Smooth muscle cell of the brain vasculature (primary cell): ENCODE results near the gene SEC14L1.

ENCODE experiments used
- DNase-seq: peaks from one replicate; pipeline ENCODE4 v3.0.0-alpha.2; 2012; ENCODE audit warnings: low read depth, low spot score

SEC14L1 gene

DNA sequence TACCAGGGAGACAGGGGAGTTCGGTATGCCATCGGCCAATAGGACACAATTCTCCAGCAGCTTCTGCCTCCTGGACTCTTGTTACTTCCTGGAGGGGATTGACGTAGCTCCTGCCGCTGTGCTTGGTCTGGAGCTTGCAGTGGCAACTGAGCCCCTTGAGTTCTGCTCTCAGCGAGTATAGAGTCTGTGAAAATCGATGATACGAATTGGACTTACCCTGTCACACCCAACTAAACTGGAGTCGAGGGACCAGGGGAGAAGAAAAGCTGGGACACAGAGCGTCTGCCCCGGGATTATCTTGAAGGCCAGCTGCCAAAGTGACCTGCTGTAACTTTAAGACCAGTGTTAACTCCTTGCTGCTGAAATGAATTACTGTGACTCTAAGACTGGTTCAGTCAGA, 22.2 kb downstream of the SEC14L1 start:
- DNase-seq = no peak

DNA sequence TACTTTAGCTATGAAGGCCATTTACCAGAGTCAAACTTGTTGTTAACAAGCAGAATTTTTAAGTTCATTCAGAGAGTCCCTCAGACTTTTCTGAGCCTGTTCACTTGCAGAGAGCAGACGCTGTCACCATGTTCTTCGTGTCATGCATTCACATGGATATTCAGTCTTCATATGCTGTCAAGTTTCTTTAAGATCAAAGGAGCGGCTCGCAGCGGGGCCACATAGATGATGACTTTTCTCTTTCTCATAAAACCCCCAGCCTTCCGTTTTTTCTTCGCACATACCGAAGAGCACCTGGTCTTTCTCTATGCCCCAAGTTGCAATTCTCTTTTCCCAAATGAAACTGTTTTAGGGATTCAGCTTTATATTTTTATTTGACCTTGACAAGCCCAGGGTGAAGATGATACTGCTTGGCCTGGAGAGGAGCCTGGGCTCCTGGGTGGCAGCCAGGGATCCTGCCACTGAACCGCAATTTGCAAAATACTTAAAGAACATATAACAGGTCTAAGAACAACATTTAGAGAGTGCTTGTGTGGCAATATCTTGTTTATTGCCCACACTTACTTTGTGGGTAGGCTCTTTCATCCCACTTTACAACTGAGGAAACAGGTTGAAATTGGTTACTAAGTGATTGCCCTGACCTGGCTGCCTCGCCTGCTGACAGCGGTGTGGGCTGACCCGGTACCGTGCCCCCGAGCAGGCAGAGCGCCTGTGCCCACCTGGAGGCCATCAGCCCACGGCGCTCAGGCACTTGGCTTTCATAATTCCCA, 22.9 kb downstream of the SEC14L1 start:
- no peak for DNase-seq

DNA sequence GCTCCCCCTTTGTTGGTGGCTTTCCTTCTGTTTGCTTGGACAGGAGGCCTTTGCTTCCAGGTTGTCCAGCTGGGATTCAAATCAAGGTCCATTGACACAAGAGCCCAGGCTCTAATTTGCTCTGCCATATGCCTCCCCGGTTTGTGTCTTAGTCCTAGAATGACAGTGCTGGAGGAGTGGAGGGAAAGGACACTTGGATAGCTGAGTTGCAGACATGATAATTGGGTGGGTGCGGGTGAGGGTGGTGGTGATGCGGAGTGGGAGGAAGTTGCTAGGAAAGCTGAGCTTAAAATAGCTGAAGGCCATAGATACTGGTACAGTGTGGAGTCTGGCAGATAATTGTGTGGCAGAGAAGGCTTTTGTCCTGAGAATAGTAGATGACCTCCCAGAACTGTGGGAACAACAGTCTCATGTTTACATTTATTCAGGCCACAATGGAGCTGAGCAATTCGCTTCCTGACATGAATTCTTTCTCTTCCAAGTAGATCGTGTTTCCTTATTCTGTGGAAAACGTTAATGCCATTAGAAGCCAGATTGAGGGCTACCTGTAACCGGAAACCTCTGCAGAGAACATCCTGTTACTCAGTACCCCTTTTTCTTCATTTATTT, 23.8 kb downstream of the SEC14L1 start:
- DNase-seq = no peak

DNA sequence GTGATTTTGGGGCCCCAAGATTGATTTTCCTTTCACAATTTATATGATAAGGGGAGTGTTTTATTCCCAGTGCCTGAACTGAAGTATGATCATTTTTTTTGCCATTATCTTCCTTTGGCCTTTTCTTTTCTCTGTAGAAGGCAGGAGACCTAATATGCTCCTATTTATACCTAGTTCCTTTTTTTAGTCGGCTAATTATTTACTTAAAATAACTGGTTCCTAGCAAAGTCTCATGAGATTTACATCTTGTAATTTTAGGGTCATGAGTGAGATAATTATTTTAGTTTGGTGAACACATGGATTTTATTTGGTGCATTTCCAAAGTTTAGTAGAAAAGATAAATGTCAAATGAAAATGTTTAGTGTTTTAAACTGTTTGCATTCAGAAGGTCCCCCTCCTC, 24.8 kb downstream of the SEC14L1 start:
- DNase-seq = no peak

DNA sequence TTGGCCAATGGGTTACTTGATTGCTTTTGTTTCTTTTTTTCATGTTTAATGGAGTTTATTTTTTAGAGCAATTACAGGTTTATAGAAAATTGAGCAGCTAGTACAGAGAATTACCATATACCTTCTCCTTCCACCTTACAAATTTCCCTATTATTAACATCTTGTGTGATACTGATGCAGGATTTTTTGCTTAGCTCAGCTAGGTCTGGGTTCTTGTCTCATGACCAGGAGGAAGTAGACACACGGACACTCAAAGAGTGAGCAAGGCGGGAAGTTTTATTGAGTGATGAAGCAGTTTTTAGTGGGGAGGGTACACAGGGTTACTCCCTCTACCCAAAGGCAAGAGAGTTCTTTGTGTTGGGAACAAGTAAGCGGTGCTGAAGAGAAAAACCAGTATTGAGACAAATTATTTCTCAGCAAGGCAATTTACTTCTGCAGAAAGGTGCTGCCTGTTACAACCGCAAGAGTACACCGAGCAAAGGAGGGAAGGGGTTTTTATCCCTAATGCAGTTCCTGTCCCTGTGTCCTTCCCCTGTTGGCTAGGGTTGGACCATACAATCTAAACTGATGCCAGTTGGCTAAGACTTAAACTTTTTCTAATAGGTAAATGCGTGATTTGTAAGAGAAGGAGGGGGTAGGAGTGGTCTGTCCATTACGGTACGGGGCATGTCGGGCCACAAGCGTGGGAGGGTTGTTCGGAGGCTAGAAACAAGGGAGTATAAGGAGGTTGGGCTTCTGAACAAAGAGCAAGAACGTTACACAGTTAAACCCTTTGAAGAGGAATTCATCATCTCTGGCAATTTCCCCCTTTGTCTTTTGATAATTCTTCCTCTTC, 26.9 kb downstream of the SEC14L1 start:
- no peak for DNase-seq

DNA sequence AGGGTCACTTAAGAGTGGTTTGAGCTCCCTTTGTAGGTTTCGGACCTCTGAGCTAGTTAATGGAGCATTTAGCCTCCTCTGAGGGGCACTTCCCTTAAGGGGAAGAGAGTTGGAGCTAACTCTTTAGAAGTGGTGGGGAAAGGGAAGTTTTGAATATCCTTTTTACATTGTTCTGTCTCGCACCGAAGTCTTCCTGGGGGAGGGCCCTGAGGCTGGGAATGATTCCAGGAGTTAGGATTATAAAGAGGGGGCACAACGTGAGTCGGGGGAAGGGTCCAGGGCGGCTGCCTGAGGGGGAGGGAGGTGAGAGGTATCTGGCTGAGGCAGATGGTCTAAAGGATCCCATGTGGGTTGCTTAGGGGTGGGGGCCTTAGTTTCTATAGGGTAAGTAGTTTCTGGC, 32.3 kb downstream of the SEC14L1 start:
- DNase-seq = no peak

DNA sequence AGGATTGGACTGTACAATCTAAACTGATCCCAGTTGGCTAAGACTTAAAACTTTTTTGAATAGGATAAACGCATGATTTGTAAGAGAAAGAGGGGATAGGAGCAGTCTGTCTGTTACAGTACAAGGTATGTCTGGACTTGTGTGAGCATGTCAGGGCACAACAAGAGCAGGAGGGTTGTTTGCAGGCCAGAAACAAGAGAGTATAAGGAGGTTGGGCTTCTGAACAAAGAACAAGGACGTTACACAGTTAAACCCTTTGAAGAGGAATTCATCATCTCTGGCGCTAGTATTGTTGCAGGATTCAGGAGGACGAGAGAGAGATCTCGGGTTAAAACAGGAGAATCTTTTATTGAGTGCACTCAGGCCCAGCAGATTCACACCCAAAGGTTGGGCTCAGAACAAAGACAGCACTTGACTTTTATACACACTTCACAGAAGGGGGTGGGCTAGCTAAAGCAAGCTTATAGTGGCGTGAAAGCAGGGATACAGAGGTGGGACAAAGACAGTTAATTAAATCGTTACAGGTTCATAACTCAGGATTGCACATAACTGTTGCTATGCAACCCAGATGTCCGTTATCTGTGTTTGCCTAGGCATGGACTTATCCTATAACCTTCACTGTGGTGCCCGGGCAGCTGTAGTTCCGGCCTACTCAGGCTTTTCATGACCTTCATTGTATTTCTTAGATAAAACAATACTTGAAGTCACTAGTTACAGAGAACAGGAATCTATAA, 34.3 kb downstream of the SEC14L1 start:
- DNase-seq = no peak

DNA sequence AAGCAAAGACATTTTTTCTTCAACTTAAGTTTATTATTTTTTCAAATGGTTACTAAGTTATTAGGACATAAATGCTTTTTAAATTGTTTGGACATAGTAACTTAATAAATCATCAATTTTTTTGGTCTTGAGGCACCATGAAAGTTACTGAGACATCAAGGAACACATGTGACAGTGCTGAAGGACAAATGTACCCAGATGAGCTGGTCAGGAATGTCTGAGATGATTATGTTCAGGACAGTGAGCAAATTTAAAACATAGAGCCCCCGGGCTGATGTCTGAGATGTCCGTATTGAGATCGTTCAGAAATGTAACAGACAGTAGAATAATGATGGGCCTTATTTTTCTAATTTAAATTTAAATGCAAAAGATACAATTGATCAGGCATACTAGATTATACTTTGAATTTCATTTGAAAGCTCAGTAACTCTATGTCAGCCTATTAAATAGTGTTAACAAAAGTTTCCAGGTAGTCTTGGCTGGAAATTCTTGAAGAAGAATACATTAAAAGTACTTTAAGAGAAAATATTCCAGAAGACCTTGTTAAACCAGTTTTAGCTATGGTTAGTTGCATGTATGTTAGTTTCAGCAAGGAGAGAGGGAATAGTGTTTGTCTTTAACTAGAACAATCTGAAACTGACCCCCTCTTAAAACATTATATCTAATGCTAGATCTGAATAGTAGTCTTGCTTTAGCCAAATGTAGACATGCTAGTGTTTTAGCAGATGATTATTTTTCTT, 36.4 kb downstream of the SEC14L1 start:
- no peak for DNase-seq

DNA sequence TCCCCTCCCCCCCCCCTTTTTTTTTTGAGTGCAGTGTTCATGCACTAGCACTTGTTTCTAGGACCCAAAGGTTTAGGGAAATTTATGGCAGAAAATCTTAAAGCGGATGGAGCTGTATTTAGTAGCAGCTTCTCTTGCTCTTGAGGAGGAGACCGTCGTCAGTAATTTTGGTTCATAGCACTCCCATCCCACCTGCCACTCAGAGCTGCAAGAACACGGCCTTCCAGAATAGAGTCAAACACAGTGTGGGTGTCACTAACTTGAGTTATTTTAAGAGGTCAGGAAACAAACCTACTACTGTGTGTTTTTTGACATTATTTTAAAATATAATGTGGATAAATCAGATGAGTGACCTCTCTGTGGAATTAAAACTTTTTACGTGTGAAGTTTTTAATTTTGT, 37.3 kb downstream of the SEC14L1 start:
- DNase-seq = no peak

DNA sequence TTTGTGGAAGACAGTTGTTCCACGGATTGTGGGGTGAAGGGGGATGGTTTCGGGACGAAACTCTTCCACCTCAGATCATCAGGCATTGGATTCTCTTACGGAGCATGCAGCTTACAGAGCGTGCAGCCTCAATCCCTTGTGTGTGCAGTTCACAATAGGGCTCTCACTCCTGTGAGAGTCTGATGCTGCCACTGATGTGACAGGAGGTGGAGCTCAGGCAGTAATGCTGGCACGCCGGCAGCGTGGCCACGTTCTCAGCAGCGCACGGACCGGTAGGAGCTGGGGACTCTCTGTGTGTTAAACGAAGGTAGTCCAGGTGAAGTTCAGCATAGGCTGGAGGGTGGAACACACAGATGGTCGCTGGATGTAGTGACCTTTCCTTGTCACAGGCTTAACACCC, 37.8 kb downstream of the SEC14L1 start:
- no peak for DNase-seq

DNA sequence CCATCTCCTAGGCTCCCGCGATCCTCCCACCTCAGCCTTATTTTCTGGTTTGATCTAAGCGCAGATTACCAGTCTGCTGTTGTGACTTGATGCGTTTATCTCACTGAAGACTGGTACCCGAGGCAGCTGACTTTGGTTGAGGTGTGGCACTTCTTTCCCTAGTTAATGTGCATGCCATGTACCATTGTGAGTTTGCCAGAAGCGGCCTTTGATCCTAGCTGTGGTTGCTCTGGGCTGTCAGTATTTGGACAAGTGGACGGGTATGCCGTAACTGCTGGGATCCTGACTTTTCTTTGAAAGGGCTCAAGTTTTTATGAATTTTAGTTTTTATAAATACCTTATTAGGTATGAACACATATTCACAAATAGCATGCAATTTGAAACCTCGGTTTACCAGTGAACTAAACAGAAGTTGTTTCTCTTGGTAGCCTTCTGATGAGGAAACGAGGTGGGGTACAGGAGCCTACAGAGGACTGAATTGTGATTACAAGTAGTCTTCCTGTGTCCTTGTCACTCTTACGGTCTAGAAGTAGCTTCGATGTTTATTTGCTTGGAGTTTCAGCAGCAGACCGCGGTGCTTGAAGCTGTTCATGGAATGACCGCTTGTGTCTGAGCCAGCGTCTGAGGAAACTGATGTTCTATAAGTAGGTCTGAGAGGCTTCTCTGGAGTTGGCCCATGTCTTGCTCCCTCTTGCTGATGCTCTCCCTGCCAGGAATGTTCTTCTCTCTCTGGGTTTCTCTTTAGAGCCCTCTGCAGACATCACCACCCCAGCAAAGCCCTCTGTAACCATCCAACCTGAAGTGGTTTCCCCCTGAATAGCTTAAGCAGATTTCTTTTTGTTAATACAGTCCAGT, 40.0 kb downstream of the SEC14L1 start:
- no peak for DNase-seq

DNA sequence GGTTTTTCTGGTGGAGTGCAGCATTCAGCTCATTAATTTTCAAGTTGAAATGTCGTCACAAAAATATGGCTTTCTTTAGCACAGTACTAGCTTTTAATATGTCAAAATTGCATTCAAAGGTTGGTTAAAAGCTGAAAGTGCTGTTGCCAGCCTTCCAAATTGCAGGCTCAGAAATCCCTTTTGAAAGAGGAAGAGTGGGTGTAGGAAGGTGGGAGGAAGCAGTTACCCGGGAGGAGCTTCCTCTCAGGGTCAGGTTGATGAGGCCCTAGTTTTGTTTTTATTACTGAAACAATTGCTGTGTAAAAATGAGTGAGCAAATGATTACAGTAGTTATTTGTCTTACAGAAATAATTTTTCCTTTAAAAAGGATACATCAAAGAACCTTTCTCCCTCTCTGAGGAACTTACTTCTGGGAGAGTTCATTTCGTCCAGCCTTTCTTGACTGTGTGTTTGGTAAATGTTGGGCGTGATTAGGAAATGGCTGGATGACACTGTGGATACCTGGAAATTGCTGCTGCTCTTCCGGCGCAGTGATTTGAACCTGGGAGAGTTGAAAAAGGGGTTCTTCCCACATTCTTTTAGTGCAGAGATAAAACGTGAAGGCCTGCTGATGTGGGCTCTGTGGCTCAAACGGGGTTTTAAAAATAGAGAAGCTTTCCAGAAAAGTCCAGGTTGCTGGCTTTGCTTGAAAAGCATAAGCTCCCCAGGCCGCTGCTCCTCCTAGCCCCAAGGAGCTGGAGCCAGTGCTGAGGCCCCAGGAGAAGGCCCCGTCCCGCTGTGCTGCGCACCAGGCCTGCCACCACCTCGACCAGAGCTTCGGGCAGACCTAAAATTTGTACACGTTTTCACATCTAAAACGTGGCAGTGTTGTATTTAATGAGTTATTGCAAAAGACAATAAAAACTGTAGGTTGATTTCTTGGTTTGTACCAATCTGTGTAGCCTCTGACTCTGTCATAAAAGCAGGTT, 41.7 kb downstream of the SEC14L1 start:
- DNase-seq = no peak

DNA sequence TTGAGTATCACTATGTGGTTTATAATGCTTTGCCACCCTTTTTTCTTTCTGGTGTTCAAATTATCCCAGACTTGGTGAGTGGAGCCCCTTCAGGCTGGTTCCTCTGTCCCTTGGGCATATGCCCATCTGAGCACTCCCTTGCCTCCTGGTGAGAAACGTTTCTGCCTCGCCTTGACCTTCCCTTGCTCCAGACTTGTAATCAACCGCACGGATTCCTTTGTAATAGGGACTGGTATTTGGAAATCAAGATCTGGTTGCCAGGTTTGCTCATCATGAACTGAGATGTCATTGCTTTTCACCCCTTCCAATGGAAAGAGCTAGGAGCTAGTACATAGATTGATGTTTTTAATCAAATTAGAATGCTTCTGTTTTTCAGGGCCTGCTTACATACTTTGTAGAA, 43.7 kb downstream of the SEC14L1 start:
- no peak for DNase-seq

DNA sequence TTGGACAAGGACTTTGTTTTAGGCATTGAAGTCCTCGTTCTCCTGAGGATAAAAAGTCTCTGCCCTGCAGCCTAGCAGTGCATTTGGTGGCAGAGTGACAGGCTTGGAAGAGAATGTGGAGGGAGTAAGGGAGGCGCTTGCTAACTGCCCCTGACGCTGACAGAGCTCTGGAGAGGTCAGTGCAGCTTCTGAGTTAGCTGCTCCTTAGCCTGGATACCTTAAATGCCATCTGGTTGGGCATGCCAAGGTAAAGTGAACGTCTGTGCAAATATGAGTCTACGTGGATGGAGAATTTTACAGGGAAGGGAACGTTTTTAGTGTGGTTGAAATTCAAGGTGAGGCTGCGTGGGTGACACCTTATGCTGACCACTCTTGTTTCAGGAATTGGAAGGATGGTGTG, 44.4 kb downstream of the SEC14L1 start:
- DNase-seq = no peak

DNA sequence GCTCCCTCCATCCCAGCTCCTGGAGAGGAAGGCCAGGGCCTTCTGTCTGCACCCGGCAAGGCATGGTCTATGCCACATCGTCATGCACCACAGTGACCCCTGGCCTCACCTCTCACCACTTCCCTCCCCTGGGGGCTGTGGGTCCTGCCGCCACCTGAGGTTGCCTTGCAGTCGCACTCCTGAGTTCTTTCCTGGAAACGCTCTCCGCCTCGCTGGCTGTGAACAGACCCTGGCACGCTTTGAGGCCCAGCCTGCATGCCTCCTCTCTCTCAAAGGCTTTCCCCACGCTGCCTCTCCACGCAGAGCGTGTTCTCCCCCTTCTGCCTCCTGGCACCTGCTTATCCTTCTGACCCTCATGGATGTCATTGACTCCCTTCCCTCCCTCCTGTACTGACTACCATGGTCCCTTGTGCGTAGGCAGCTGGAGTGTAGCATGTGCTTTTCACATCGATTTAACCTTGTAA, 45.4 kb downstream of the SEC14L1 start:
- no peak for DNase-seq

DNA sequence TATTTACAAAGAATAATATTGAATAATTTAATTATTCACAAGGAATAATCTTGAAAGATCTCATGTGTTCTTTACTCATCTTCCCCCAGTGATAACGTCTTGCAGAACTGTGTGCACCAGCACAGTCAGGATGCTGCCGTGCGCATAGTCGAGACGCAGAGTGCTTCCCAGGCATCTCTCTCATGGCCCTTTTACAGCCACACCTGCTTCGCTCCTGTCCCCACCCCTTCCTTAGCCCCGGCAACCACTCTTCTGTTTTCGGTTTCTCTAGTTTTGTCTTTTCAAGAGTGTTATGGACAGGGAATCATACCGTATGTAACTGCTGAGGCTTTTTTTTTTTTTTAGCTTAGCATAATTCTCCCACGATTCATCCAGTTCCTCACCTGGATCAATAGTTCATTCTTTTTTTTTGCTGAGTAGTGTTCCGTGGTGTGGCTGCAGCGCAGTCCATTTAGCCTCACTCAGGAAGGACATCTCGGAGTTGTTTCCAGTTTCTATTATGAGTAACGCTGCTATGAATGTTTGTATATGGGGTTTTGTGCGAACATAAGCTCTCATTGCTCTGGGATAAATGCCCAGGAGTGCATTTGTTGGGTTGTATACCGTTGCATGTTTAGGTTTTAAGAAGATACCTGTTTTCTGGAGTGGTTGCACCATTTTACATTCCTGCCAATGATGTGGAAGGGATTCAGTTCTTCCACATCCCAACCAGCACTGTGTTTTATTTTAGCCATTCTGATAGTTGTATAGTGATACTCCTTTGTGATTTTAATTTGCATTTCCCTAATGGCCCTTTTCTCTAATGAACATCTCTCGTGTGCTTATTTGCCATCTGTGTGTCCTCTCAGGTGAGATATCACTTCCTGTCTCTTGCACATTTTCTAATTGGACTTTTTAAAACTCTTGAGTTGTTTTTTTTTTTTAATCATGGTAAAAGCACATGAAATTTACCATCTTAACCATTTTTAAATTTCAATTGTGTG, 47.6 kb downstream of the SEC14L1 start:
- no peak for DNase-seq

DNA sequence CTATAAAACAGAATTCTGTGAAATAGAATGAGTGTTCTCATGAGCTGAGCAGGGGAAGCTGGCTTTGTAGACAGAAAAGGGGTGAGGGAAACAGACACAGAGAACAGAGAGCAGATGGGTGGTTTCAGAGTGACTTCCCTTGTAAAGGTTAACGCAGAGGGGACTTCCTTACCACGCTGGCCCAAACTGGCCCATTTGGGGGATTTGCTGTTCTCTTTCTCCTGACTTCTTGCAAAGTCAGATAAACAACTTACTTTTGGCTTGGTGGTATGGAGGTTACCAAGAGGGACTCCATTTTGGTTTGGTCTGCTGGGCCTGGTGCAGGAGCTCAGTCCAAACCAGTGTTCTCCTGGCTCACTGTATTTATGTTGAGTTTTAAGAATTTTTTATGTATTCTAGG, 48.4 kb downstream of the SEC14L1 start:
- no peak for DNase-seq

DNA sequence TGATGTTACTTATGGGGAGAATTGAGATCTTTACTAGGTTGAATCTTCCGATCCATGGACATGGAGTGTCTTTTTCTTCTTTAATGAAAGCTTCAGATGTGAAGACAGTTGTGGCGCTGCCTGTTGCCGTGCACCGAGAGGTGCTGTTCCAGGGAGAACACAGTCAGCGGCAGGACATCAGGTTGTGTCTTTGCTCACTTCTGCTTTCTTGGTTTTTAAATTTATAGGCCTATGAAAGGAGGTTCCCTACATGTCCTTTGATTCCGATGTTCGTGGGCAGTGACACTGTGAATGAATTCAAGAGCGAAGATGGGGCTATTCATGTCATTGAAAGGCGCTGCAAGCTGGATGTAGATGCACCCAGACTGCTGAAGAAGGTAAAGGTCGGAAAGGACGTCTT, 49.8 kb downstream of the SEC14L1 start:
- DNase-seq = no peak
